DND-41 (cell line): ENCODE measurements around the gene COPS6.

Experiments used
- EZH2 ChIP-seq: IDR thresholded peaks from 3 replicates; pipeline ENCODE4 v1.6.1; 2012; ENCODE audit warnings: borderline replicate concordance, low read depth, mild to moderate bottlenecking, moderate library complexity, low read length, inconsistent platforms; ENCODE audit not compliant: severe bottlenecking
- TF ChIP-seq, protein P1 (sequence below): IDR thresholded peaks from 2 replicates; pipeline ENCODE4 v1.5.1; 2012; ENCODE audit warnings: borderline replicate concordance, low read length, moderate library complexity, mild to moderate bottlenecking; ENCODE audit not compliant: poor library complexity, severe bottlenecking; ENCODE audit errors: extremely low read depth

DNA sequence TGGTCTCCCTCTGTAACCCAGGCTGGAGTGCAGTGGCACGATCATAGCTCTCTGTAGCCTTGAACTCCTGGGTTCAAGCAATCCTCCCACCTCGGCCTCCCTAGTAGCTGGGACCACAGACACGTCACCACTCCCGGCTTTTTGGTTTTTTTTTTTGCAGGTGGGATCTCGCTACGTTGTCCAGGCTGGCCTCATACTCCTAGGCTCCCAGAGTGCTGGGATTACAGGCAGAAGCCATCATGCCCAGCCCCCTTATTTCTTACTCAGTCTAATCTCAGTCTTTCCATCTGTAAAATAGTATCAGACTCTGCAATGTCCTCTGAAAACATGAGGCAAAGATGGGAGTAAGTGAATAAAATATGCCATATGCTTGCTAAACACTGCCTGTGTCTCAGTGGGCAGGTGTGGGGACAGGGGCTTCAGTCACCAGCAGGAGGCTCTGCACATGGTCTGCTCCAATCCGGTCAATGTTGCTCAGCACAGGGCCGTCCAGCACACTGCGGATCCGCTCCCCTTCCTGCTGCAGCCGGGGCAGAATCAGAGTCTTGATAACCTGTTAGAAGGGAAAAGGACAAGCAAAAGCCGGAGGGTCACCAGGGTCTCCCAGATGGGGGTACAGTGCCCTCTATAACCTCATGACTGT, 20.9 kb downstream of the COPS6 start:
- TF ChIP-seq, protein P1, sequence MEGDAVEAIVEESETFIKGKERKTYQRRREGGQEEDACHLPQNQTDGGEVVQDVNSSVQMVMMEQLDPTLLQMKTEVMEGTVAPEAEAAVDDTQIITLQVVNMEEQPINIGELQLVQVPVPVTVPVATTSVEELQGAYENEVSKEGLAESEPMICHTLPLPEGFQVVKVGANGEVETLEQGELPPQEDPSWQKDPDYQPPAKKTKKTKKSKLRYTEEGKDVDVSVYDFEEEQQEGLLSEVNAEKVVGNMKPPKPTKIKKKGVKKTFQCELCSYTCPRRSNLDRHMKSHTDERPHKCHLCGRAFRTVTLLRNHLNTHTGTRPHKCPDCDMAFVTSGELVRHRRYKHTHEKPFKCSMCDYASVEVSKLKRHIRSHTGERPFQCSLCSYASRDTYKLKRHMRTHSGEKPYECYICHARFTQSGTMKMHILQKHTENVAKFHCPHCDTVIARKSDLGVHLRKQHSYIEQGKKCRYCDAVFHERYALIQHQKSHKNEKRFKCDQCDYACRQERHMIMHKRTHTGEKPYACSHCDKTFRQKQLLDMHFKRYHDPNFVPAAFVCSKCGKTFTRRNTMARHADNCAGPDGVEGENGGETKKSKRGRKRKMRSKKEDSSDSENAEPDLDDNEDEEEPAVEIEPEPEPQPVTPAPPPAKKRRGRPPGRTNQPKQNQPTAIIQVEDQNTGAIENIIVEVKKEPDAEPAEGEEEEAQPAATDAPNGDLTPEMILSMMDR = peak; percentile 32
- no peak for TF ChIP-seq EZH2
